ENCODE measurements around the gene QPCT.
"Not testable (repeated sequence)": the region's sequence is repeated elsewhere in the genome, so short reads cannot be mapped to it uniquely, and the experiment has no call there.

The QPCT gene

GRCh38 chr2:37344453-37345361, at the start of gene QPCT:
QPCT (plus strand) TSS chr2:37344630; CDS start chr2:37344732, 102 bp downstream.
- peak; percentile 43 to 67 for DNase-seq (ENCODE audit: low read depth in 2 of 2)

GRCh38 chr2:37294858-37295257, 49.6 kb upstream of the QPCT start:
- DNase-seq (ENCODE audit: low read depth in 2 of 2) = not testable (repeated sequence)

- DNase-seq (ENCODE audit: low read depth in 2 of 2) = no peak
Measured at GRCh38 chr2:37295469-37296073, 48.9 kb upstream of the QPCT start.

- no peak for DNase-seq (ENCODE audit: low read depth in 2 of 2)
Measured at GRCh38 chr2:37297632-37298031, 46.8 kb upstream of the QPCT start.

GRCh38 chr2:37300146-37300545, 44.3 kb upstream of the QPCT start:
- no peak for DNase-seq (ENCODE audit: low read depth in 2 of 2)

- DNase-seq (ENCODE audit: low read depth in 2 of 2) = no peak
Measured at GRCh38 chr2:37300578-37300977, 43.9 kb upstream of the QPCT start.

- no peak for DNase-seq (ENCODE audit: low read depth in 2 of 2)
Measured at GRCh38 chr2:37301408-37301807, 43.0 kb upstream of the QPCT start.

- no peak for DNase-seq (ENCODE audit: low read depth in 2 of 2)
Measured at GRCh38 chr2:37302701-37303252, 41.7 kb upstream of the QPCT start.

GRCh38 chr2:37306024-37306423, 38.4 kb upstream of the QPCT start:
- DNase-seq (ENCODE audit: low read depth in 2 of 2) = no peak

GRCh38 chr2:37307500-37307899, 36.9 kb upstream of the QPCT start:
- DNase-seq (ENCODE audit: low read depth in 2 of 2) = no peak

- no peak for DNase-seq (ENCODE audit: low read depth in 2 of 2)
Measured at GRCh38 chr2:37315364-37315763, 29.1 kb upstream of the QPCT start.

GRCh38 chr2:37316181-37316580, 28.2 kb upstream of the QPCT start:
- DNase-seq (ENCODE audit: low read depth in 2 of 2) = no peak

- no peak for DNase-seq (ENCODE audit: low read depth in 2 of 2)
Measured at GRCh38 chr2:37317746-37318145, 26.7 kb upstream of the QPCT start.

- no peak for DNase-seq (ENCODE audit: low read depth in 2 of 2)
Measured at GRCh38 chr2:37318401-37318800, 26.0 kb upstream of the QPCT start.

- no peak for DNase-seq (ENCODE audit: low read depth in 2 of 2)
Measured at GRCh38 chr2:37319754-37320609, 24.4 kb upstream of the QPCT start.

GRCh38 chr2:37321029-37321682, 23.3 kb upstream of the QPCT start:
- no peak for DNase-seq (ENCODE audit: low read depth in 2 of 2)

GRCh38 chr2:37322368-37322767, 22.1 kb upstream of the QPCT start:
- DNase-seq (ENCODE audit: low read depth in 2 of 2) = no peak

GRCh38 chr2:37323176-37323780, 21.2 kb upstream of the QPCT start:
- no peak for DNase-seq (ENCODE audit: low read depth in 2 of 2)

GRCh38 chr2:37323781-37324535, 20.5 kb upstream of the QPCT start:
- DNase-seq (ENCODE audit: low read depth in 2 of 2) = peak in 1 of 2 donors; percentile 36

GRCh38 chr2:37324536-37324785, 20.0 kb upstream of the QPCT start:
- DNase-seq (ENCODE audit: low read depth in 2 of 2) = no peak

Measured in stimulated activated CD8-positive, alpha-beta memory T cell treated with anti-CD3 and anti-CD28 coated beads, Interleukin-15, amount 100 ng/mL, for 48 hours (primary cell).